PC-9 (cell line): ENCODE results near the gene CBX1. TPM values are rescaled to one million over a fixed set of nuclear protein-coding genes. Genes with fewer than 3 reads are reported as not detected.

ENCODE experiments used
- BruUV-seq: library from RNA; stranded (reverse); fragments of 400-500 nt; replicated peaks from 2 replicates; lab custom pipeline; 2021; lab: Mats Ljungman, UMichigan
- CTCF ChIA-PET: fragments of 300-600 bp; sonication (Branson Sonifier 250); formaldehyde crosslinking; loops from one replicate; lab custom pipeline; 2022; ENCODE audit warnings: antibody characterized with exemption; lab: Charles Lee
- POLR2A ChIA-PET: fragments of 300-600 bp; sonication (Branson Sonifier 250); formaldehyde crosslinking; loops from one replicate; lab custom pipeline; 2022; ENCODE audit warnings: antibody characterized with exemption; ENCODE audit not compliant: unreplicated experiment; lab: Charles Lee
- DNase-seq, 2 experiments: peaks; one replicate each; pipeline versions ENCODE4 v3.0.0 to v3.0.0-alpha.2; 2015 to 2022; ENCODE audit warnings: mixed read lengths in 1 of 2
- H2AFZ ChIP-seq: fragments of 200-600 bp; sonication (generic); 2 replicates; pipeline ENCODE4 v1.8.1; 2017; ENCODE audit warnings: antibody characterized with exemption
- H3F3A ChIP-seq: fragments of 200-600 bp; sonication (generic); 2 replicates; pipeline ENCODE4 v1.8.1; 2017; ENCODE audit warnings: antibody characterized with exemption, mild to moderate bottlenecking, low read depth; ENCODE audit not compliant: insufficient read depth
- H3K27ac ChIP-seq: fragments of 200-600 bp; sonication (generic); 2 replicates; pipeline ENCODE4 v1.6.1; 2016; ENCODE audit warnings: mixed run types
- H3K27me3 ChIP-seq: fragments of 200-600 bp; sonication (generic); 2 replicates; pipeline ENCODE4 v1.6.1; 2016; ENCODE audit warnings: low read depth, mixed run types; ENCODE audit not compliant: insufficient read depth
- H3K36me3 ChIP-seq: fragments of 200-600 bp; sonication (generic); 2 replicates; pipeline ENCODE4 v1.6.1; 2016; ENCODE audit warnings: low read depth, mixed run types
- H3K4me1 ChIP-seq: fragments of 200-600 bp; sonication (generic); replicated peaks from 2 replicates; pipeline ENCODE4 v1.6.1; 2016; ENCODE audit warnings: mixed run types; ENCODE audit not compliant: insufficient read depth
- H3K4me2 ChIP-seq: fragments of 200-600 bp; sonication (generic); 2 replicates; pipeline ENCODE4 v1.6.1; 2017; ENCODE audit warnings: mixed run types
- H3K4me3 ChIP-seq: fragments of 200-600 bp; sonication (generic); 2 replicates; pipeline ENCODE4 v1.6.1; 2016; ENCODE audit warnings: mixed run types
- H3K79me2 ChIP-seq: fragments of 200-600 bp; sonication (generic); 2 replicates; pipeline ENCODE4 v1.6.1; 2017; ENCODE audit warnings: low read depth, mixed run types
- H3K9me2 ChIP-seq: fragments of 200-600 bp; sonication (generic); 2 replicates; pipeline ENCODE4 v1.8.1; 2017; ENCODE audit warnings: mild to moderate bottlenecking; ENCODE audit not compliant: insufficient read depth
- H3K9me3 ChIP-seq: fragments of 200-600 bp; sonication (generic); 2 replicates; pipeline ENCODE4 v1.8.1; 2016; ENCODE audit warnings: low read depth; ENCODE audit not compliant: insufficient read depth
- H4K20me1 ChIP-seq: fragments of 200-600 bp; sonication (generic); 2 replicates; pipeline ENCODE4 v1.8.1; 2017; ENCODE audit not compliant: insufficient read depth
- CTCF ChIP-seq: fragments of 200-600 bp; sonication (generic); conservative IDR thresholded peaks from 2 replicates; pipeline ENCODE4 v1.6.1; 2017; ENCODE audit warnings: mixed run types, antibody characterized with exemption, mild to moderate bottlenecking, moderate library complexity
- EZH2 ChIP-seq: fragments of 200-600 bp; sonication (generic); IDR thresholded peaks from 2 replicates; pipeline ENCODE4 v1.8.0; 2017; ENCODE audit warnings: antibody characterized with exemption, low read depth
- intact Hi-C: fragments of 100-400 bp; cut with micrococcal nuclease; formaldehyde crosslinking; loops from one replicate; pipeline ENCODE4 v1.10.0; 2022; ENCODE audit not compliant: unreplicated experiment
- total RNA-seq: library from RNA; stranded (reverse); gene quantifications from 2 replicates; pipeline ENCODE4 v1.2.3, GENCODE V29; 2021

Gene CBX1
- total RNA-seq, 1 experiment from 2014 or later = 93.9 TPM

GRCh38 chr17:48045316-48046001 is 55.8 kb downstream of the CBX1 start:
- intact Hi-C loops = loop anchor here (5.0 kb wide), 1 partner anchor 57 kb away; the partner anchor contains the start of gene CBX1
- Histone ChIP-seq H3K27ac (no peak overlapping the region), H3K4me1 (peaks cover 26% of the 10 kb centered on the region), H4K20me1 (no peaks in the 10 kb centered on the region), H3K4me3 (no peak overlapping the region), H3K36me3 (no peaks in the 10 kb centered on the region), H3K4me2 (no peak overlapping the region), H3K27me3 (no peaks in the 10 kb centered on the region), H3F3A (peaks cover 29% of the 10 kb centered on the region), H3K9me3 (no peaks in the 10 kb centered on the region), H2AFZ (no peak overlapping the region), H3K9me2 (no peaks in the 10 kb centered on the region; the same call in 1 of the 2 replicates), H3K79me2 (peaks cover 31% of the 10 kb centered on the region)
- TF ChIP-seq CTCF (no peak), EZH2 (no peak)
- POLR2A ChIA-PET = no interaction called here
- CTCF ChIA-PET = interaction anchor here (0.6 kb wide), 1 partner anchor 169 kb away, joined by 9 read pairs; no protein-coding TSS in a partner anchor
- DNase-seq = no peak
- no TSS peak for BruUV-seq

GRCh38 chr17:48044851-48045250 is 56.4 kb downstream of the CBX1 start:
- ChIA-PET POLR2A (no interaction called here), CTCF (no interaction called here)
- no peak for TF ChIP-seq EZH2
- no peak for TF ChIP-seq CTCF
- Histone ChIP-seq H3F3A (peaks cover 29% of the 10 kb centered on the region), H3K79me2 (peaks cover 25% of the 10 kb centered on the region), H3K27ac (no peak overlapping the region), H3K4me2 (no peak overlapping the region), H3K9me3 (no peaks in the 10 kb centered on the region), H2AFZ (no peak overlapping the region), H3K9me2 (no peaks in the 10 kb centered on the region; the same call in 1 of the 2 replicates), H3K4me1 (peaks cover 20% of the 10 kb centered on the region), H3K27me3 (no peaks in the 10 kb centered on the region), H4K20me1 (no peaks in the 10 kb centered on the region), H3K36me3 (no peaks in the 10 kb centered on the region), H3K4me3 (no peak overlapping the region)
- BruUV-seq = no TSS peak
- intact Hi-C loops = loop anchor here (5.0 kb wide), 1 partner anchor 57 kb away; the partner anchor contains the start of gene CBX1
- no peak for DNase-seq

- no peaks in the 10 kb centered on the region for H4K20me1 ChIP-seq
- CTCF ChIA-PET = no interaction called here
- H3K27ac ChIP-seq = no peak overlapping the region
- H3K4me1 ChIP-seq = peaks cover 15% of the 10 kb centered on the region
- H2AFZ ChIP-seq = no peak overlapping the region
- H3K36me3 ChIP-seq = no peaks in the 10 kb centered on the region
- H3K4me2 ChIP-seq = no peak overlapping the region
- DNase-seq = no peak
- H3K4me3 ChIP-seq = no peak overlapping the region
- H3K9me3 ChIP-seq = no peaks in the 10 kb centered on the region
- peaks cover 15% of the 10 kb centered on the region for H3K27me3 ChIP-seq
- TF ChIP-seq CTCF (no peak), EZH2 (no peak)
- H3F3A ChIP-seq = peaks cover 23% of the 10 kb centered on the region; the same call in 1 of the 2 replicates
- no peaks in the 10 kb centered on the region; the same call in 1 of the 2 replicates for H3K9me2 ChIP-seq
- intact Hi-C loops = no loop called here
- no TSS peak for BruUV-seq
- peaks cover 13% of the 10 kb centered on the region for H3K79me2 ChIP-seq
- POLR2A ChIA-PET = interaction anchor here (0.6 kb wide), 1 partner anchor 1944 kb away, joined by 6 read pairs; no protein-coding TSS in a partner anchor
These were observed 58.1 kb downstream of the CBX1 start for GRCh38 chr17:48043176-48043575.
